WERI-Rb-1 (cell line): Measurements from ENCODE around the gene KIR2DL1.
"Not testable (repeated sequence)": the region's sequence is repeated elsewhere in the genome, so short reads cannot be mapped to it uniquely, and the experiment has no call there.

Experiments used
- DNase-seq: peaks from one replicate; pipeline ENCODE4 v3.0.0-alpha.2; 2020
- H3K27ac ChIP-seq: fragments of 250-450 bp; sonication (Bioruptor Pico); 2 replicates; pipeline ENCODE4 v1.5.1; 2020; ENCODE audit warnings: mild to moderate bottlenecking, moderate library complexity
- H3K27me3 ChIP-seq: fragments of 250-450 bp; sonication (Bioruptor Pico); 2 replicates; pipeline ENCODE4 v1.5.1; 2021; ENCODE audit warnings: mild to moderate bottlenecking, low read depth, moderate library complexity; ENCODE audit not compliant: insufficient read depth, severe bottlenecking
- H3K36me3 ChIP-seq: fragments of 250-450 bp; sonication (Bioruptor Pico); 2 replicates; pipeline ENCODE4 v1.5.1; 2020; ENCODE audit warnings: mild to moderate bottlenecking, moderate library complexity
- H3K4me3 ChIP-seq: 2 replicates; pipeline ENCODE4 v1.5.1; 2011; ENCODE audit warnings: low read depth, mild to moderate bottlenecking, control low read depth, low read length
- H3K9me3 ChIP-seq: fragments of 250-450 bp; sonication (Bioruptor Pico); 2 replicates; pipeline ENCODE4 v1.5.1; 2021; ENCODE audit warnings: mild to moderate bottlenecking, moderate library complexity; ENCODE audit not compliant: severe bottlenecking
- TF ChIP-seq, protein P1 (sequence below): IDR thresholded peaks from 2 replicates; pipeline ENCODE4 v1.5.1; 2011; ENCODE audit warnings: low read depth, mild to moderate bottlenecking, control low read depth, inconsistent platforms, low read length

The KIR2DL1 gene

DNA sequence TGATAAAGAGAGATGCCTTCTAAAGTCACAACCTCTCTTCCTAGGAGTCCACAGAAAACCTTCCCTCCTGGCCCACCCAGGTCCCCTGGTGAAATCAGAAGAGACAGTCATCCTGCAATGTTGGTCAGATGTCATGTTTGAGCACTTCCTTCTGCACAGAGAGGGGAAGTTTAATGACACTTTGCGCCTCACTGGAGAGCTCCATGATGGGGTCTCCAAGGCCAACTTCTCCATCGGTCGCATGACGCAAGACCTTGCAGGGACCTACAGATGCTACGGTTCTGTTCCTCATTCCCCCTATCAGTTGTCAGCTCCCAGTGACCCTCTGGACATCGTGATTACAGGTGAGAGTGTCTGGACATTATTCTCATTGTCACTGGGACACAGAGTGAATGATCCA lies 18.6 kb downstream of the KIR2DL1 start:
- not testable (repeated sequence) for DNase-seq, H3K36me3 ChIP-seq, H3K9me3 ChIP-seq, H3K27ac ChIP-seq, H3K4me3 ChIP-seq
- H3K27me3 ChIP-seq = peaks cover 37% of the 10 kb centered on the region

GRCh38 chr19:54790711-54791110 lies 21.1 kb downstream of the KIR2DL1 start:
- Histone ChIP-seq H3K27me3 (peaks cover 39% of the 10 kb centered on the region), H3K9me3 (no peaks in the 10 kb centered on the region), H3K36me3 (no peaks in the 10 kb centered on the region), H3K4me3 (no peak overlapping the region), H3K27ac (no peak overlapping the region)
- DNase-seq = no peak
- TF ChIP-seq, protein P1, sequence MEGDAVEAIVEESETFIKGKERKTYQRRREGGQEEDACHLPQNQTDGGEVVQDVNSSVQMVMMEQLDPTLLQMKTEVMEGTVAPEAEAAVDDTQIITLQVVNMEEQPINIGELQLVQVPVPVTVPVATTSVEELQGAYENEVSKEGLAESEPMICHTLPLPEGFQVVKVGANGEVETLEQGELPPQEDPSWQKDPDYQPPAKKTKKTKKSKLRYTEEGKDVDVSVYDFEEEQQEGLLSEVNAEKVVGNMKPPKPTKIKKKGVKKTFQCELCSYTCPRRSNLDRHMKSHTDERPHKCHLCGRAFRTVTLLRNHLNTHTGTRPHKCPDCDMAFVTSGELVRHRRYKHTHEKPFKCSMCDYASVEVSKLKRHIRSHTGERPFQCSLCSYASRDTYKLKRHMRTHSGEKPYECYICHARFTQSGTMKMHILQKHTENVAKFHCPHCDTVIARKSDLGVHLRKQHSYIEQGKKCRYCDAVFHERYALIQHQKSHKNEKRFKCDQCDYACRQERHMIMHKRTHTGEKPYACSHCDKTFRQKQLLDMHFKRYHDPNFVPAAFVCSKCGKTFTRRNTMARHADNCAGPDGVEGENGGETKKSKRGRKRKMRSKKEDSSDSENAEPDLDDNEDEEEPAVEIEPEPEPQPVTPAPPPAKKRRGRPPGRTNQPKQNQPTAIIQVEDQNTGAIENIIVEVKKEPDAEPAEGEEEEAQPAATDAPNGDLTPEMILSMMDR = no peak

DNA sequence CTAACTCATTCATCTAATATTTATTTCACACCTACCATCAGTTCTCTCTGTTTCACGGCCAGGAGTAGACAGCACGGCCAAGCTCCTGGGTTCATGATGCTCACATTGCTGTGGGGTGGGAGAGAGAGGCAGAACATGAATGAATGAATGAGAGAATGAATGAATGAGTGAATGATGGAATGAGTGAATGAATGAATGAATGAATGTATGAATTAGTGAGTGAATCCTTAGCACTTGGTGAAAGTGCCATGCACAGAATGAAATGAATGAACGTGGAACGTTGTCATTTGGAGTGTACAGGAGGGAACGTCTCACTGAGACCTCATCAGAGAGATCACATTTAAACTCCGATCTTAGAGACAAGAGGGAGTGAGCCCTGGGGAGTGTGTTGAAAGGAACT lies 21.9 kb downstream of the KIR2DL1 start:
- Histone ChIP-seq H3K27ac (no peak overlapping the region), H3K27me3 (peaks cover 43% of the 10 kb centered on the region), H3K9me3 (no peaks in the 10 kb centered on the region), H3K36me3 (no peaks in the 10 kb centered on the region), H3K4me3 (no peak overlapping the region)
- no peak for DNase-seq
- TF ChIP-seq, protein P1 = no peak

DNA sequence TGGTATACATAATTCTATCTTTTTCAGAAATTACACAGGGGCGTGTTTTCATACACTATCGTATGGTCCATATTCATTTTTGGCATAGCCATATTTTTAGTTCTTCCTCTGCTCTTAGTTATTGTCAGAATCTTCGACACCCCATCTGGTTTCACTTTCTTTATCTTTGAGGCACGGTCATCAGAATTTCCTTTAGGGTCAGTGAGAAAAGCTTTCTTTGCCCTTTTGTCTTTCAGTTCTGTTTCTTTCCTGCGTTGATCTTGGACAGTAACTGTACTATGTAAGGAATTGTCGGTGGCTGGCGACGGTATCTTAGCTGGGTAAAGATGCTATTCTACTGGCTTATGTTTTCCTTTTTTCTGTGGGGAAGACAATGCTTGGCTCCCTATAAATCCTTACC lies 23.2 kb downstream of the KIR2DL1 start:
- Histone ChIP-seq H3K27me3 (peaks cover 52% of the 10 kb centered on the region), H3K36me3 (no peaks in the 10 kb centered on the region), H3K27ac (no peak overlapping the region), H3K9me3 (no peaks in the 10 kb centered on the region), H3K4me3 (no peak overlapping the region)
- DNase-seq = no peak
- TF ChIP-seq, protein P1 = no peak

GRCh38 chr19:54795758-54796157 lies 26.2 kb downstream of the KIR2DL1 start:
- H3K9me3 ChIP-seq = no peaks in the 10 kb centered on the region
- peaks cover 58% of the 10 kb centered on the region for H3K27me3 ChIP-seq
- no peak for DNase-seq
- no peaks in the 10 kb centered on the region for H3K36me3 ChIP-seq
- H3K4me3 ChIP-seq = no peak overlapping the region
- H3K27ac ChIP-seq = no peak overlapping the region
- TF ChIP-seq, protein P1 = no peak

DNA sequence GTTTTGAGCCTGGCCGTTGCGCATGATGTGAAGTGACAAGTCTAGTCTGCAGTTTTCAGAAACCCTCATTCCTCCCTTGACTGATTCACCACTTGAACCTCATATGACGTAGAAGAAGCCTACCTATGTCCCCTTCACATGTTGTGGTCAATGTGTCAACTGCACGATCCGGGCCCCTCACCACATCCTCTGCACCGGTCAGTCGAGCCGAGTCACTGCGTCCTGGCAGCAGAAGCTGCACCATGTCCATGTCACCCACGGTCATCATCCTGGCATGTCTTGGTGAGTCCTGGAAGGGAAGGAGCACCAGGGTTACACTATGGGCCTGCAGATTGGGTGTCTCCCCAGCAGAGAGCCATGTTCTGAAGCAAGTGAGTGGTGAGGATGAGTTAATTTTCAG lies 33.8 kb downstream of the KIR2DL1 start, which contains the start of gene KIR2DL4:
TSS of gene KIR2DL4 (plus strand) at position 201 of the 400 bp plus-strand sequence. CDS start at position 243, 42 bp downstream.
- H3K27ac ChIP-seq = no peak within 1 kb of the TSS
- no peaks in the 10 kb centered on the region for H3K36me3 ChIP-seq
- H3K27me3 ChIP-seq = peaks cover 73% of the 10 kb centered on the region
- TF ChIP-seq, protein P1 = no peak
- H3K9me3 ChIP-seq = no peaks in the 10 kb centered on the region
- DNase-seq = no peak
- no peak within 1 kb of the TSS for H3K4me3 ChIP-seq
